Natural killer cell (primary cell): ENCODE results near the gene GRHPR. TPM values are rescaled to one million over a fixed set of nuclear protein-coding genes. Genes with fewer than 3 reads are reported as not detected.
"Not testable (repeated sequence)": the region's sequence is repeated elsewhere in the genome, so short reads cannot be mapped to it uniquely, and the experiment has no call there.

Experiments used
- ATAC-seq, 3 donors: fragments of 150-1000 bp in 2 of 3; fragments of 200-7000 bp in 1 of 3; cut with Tn5 transposase; 1 replicate in 1 of 3; 2 replicates in 2 of 3; pipeline ENCODE4 v1.10.0; 2021; ENCODE audit warnings: mild to moderate bottlenecking in 2 of 3, moderate library complexity in 2 of 3
- DNase-seq, 2 donors: peaks; one replicate each; pipeline versions ENCODE4 v3.0.0 to v3.0.0-alpha.2; 2013 to 2021; ENCODE audit warnings: mixed read lengths in 1 of 2
- H3K27ac ChIP-seq: one replicate; pipeline ENCODE4 v1.5.1; 2013; ENCODE audit warnings: mild to moderate bottlenecking, low read length
- H3K27me3 ChIP-seq: one replicate; pipeline ENCODE4 v1.6.1; 2013; ENCODE audit warnings: low read length; ENCODE audit not compliant: control insufficient read depth, insufficient read depth
- H3K36me3 ChIP-seq: one replicate; pipeline ENCODE4 v1.6.1; 2013; ENCODE audit warnings: low read length; ENCODE audit not compliant: control insufficient read depth, insufficient read depth
- H3K4me1 ChIP-seq: one replicate; pipeline ENCODE4 v1.6.1; 2013; ENCODE audit warnings: low read length; ENCODE audit not compliant: control insufficient read depth, insufficient read depth
- H3K4me3 ChIP-seq: one replicate; pipeline ENCODE4 v1.5.1; 2013; ENCODE audit warnings: low read length
- H3K9me3 ChIP-seq: one replicate; pipeline ENCODE4 v1.6.1; 2013; ENCODE audit warnings: low read length; ENCODE audit not compliant: control insufficient read depth, insufficient read depth
- H3K27ac Mint-ChIP-seq, 2 donors: one replicate each; pipeline ENCODE4 v1.8.0; 2022; ENCODE audit warnings: mild to moderate bottlenecking in 2 of 2, mixed read lengths in 2 of 2, moderate library complexity in 1 of 2
- H3K27me3 Mint-ChIP-seq, 2 donors: one replicate each; pipeline ENCODE4 v1.8.0; 2022; ENCODE audit warnings: low read depth in 2 of 2, mixed read lengths in 2 of 2
- H3K36me3 Mint-ChIP-seq: one replicate; pipeline ENCODE4 v1.8.0; 2022; ENCODE audit warnings: mixed read lengths
- H3K4me1 Mint-ChIP-seq, 2 donors: one replicate each; pipeline ENCODE4 v1.8.0; 2022; ENCODE audit warnings: mixed read lengths in 2 of 2
- H3K4me3 Mint-ChIP-seq: one replicate; pipeline ENCODE4 v1.8.0; 2022; ENCODE audit warnings: mild to moderate bottlenecking, moderate library complexity, mixed read lengths
- H3K9me3 Mint-ChIP-seq, 2 donors: one replicate each; pipeline ENCODE4 v1.8.0; 2022; ENCODE audit warnings: mixed read lengths in 2 of 2
- WGBS: methylation state at CpG from one replicate; pipeline ENCODE4 v1.1.7; 2013; ENCODE audit warnings: missing lambda C conversion rate; ENCODE audit not compliant: insufficient coverage; 5-methylcytosine and 5-hydroxymethylcytosine counted together
- intact Hi-C: fragments of 100-400 bp; cut with micrococcal nuclease; formaldehyde crosslinking; loops from one replicate; pipeline ENCODE4 v1.14.2; 2022
- total RNA-seq, 4 donors: library from RNA; stranded (reverse); fragments of 120-200 nt in 1 of 4; gene quantifications; one replicate each; pipeline versions ENCODE4 v1.2.3 to v1.2.4, GENCODE V29; 2013 to 2022
- TF ChIP-seq, protein P1 (sequence below): fragments of 200-600 bp; IDR thresholded peaks from one replicate; pipeline ENCODE4 v1.8.0; 2022; ENCODE audit warnings: antibody characterized with exemption

Gene GRHPR
- total RNA-seq, 3 donors from 2014 or later (not counting 1 experiment from before 2014, with no cell fraction given), result 38.1 to 55.6 (median 41.1) TPM

DNA sequence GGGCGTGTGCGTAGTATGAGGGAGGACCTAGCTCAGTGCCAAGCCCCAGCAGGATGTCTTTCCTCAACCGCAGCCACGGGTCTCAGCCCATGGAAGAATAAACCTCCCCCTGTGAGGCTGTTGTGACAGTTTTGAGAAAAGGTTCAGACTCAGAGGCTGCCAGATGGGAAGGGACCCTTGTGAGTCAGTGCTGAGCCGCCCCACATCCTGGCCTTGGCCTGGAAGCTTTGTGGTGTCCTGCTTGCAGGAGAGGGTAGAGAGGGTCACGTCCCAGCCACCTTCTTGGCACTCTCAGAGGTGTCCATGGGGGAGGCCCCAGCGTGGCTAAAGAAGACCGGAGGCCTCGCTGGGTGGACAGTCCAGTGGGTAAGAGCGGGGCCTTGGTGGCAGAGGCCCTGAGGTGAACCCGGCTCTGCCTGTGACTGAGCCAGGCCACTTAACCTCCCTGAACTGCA lies 2.8 kb downstream of the GRHPR start:
- Histone ChIP-seq H3K27ac (no peak overlapping the region), H3K36me3 (peaks cover 20% of the 10 kb centered on the region), H3K4me1 (peaks cover 22% of the 10 kb centered on the region), H3K9me3 (no peaks in the 10 kb centered on the region), H3K27me3 (no peaks in the 10 kb centered on the region), H3K4me3 (no peak overlapping the region)
- no peaks in the 10 kb centered on the region for H3K36me3 Mint-ChIP-seq
- ATAC-seq (no peak), DNase-seq (no peak)
- intact Hi-C loops, result no loop called here
- no peak overlapping the region for H3K4me3 Mint-ChIP-seq
- 93% methylated on average over 11 of the region's 11 CpGs for WGBS
- TF ChIP-seq, protein P1, sequence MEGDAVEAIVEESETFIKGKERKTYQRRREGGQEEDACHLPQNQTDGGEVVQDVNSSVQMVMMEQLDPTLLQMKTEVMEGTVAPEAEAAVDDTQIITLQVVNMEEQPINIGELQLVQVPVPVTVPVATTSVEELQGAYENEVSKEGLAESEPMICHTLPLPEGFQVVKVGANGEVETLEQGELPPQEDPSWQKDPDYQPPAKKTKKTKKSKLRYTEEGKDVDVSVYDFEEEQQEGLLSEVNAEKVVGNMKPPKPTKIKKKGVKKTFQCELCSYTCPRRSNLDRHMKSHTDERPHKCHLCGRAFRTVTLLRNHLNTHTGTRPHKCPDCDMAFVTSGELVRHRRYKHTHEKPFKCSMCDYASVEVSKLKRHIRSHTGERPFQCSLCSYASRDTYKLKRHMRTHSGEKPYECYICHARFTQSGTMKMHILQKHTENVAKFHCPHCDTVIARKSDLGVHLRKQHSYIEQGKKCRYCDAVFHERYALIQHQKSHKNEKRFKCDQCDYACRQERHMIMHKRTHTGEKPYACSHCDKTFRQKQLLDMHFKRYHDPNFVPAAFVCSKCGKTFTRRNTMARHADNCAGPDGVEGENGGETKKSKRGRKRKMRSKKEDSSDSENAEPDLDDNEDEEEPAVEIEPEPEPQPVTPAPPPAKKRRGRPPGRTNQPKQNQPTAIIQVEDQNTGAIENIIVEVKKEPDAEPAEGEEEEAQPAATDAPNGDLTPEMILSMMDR, result no peak
- peaks cover 18 to 20% of the 10 kb centered on the region in 2 donors for H3K4me1 Mint-ChIP-seq
- no peak overlapping the region for H3K27ac Mint-ChIP-seq
- no peaks in the 10 kb centered on the region for H3K9me3 Mint-ChIP-seq
- H3K27me3 Mint-ChIP-seq, result no peaks in the 10 kb centered on the region

DNA sequence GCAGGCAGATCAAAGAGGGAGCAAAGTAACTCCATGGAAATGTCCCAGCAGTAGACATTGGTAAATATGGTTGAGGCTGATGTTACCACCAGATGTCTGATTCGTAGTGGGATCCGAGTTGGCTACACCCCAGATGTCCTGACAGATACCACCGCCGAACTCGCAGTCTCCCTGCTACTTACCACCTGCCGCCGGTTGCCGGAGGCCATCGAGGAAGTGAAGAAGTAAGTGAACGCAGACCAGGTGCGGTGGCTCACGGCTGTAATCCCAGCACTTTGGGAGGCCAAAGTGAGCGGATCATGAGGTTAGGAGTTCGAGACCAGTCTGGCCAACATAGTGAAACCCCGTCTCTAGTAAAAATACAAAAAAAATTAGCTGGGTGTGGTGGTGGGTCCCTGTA lies 3.9 kb downstream of the GRHPR start:
- DNase-seq, H3K9me3 ChIP-seq, H3K4me3 Mint-ChIP-seq, intact Hi-C loops, H3K27me3 Mint-ChIP-seq, H3K36me3 Mint-ChIP-seq, H3K9me3 Mint-ChIP-seq, ATAC-seq, H3K4me3 ChIP-seq, H3K27ac Mint-ChIP-seq, H3K27ac ChIP-seq, H3K27me3 ChIP-seq: not testable (repeated sequence)
- H3K4me1 Mint-ChIP-seq, result peaks cover 18 to 20% of the 10 kb centered on the region in 2 donors
- 98% methylated on average over 15 of the region's 15 CpGs for WGBS
- H3K4me1 ChIP-seq, result peaks cover 22% of the 10 kb centered on the region
- H3K36me3 ChIP-seq, result peaks cover 24% of the 10 kb centered on the region

DNA sequence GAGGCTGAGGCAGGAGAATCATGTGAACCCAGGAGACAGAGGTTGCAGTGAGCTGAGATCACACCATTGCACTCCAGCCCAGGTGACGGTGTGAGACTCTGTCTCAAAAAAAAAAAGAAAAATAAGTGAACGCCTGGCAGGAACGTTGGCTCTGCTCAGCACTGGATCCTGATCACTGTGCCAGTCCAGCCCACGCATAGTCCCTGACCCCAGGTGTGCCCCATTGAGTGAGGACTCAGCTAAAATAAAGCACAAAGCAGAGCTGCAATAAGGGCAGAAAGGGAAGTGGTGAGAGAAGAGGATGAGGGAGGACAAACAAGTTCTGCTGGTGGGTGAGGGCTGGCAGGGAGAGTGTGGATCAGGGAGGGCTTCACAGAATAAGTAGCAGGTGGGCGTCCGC lies 4.3 kb downstream of the GRHPR start:
- H3K36me3 Mint-ChIP-seq, result no peaks in the 10 kb centered on the region

DNA sequence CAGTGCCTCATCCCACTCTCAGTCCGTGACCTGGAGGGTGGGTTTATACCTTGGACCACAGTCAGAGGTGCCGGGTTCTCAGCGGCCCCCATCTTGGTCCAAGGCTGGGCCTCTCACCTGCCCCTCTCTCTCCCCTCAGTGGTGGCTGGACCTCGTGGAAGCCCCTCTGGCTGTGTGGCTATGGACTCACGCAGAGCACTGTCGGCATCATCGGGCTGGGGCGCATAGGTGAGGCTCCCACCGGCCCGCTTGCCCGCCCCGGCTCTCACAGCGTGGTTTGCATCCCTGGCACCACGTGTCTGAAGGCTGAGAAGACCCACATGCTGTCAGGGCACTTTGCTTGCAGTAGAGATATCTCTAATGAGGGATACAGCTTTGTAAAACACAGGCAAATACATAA lies 5.8 kb downstream of the GRHPR start:
- ATAC-seq, result no peak
- Mint-ChIP-seq H3K9me3 (no peaks in the 10 kb centered on the region), H3K27me3 (no peaks in the 10 kb centered on the region), H3K27ac (no peak overlapping the region), H3K36me3 (no peaks in the 10 kb centered on the region), H3K4me3 (no peak overlapping the region), H3K4me1 (peaks cover 12 to 13% of the 10 kb centered on the region in 2 donors)
- Histone ChIP-seq H3K9me3 (no peaks in the 10 kb centered on the region), H3K27me3 (no peaks in the 10 kb centered on the region), H3K4me3 (no peak overlapping the region), H3K36me3 (peaks cover 24% of the 10 kb centered on the region), H3K27ac (no peak overlapping the region), H3K4me1 (peaks cover 19% of the 10 kb centered on the region)
- DNase-seq, result no peak
- TF ChIP-seq, protein P1, result no peak
- intact Hi-C loops, result no loop called here
- WGBS, result 94% methylated on average over 14 of the region's 14 CpGs

More for the DNA sequence above, 4.3 kb downstream of the GRHPR start:
- DNase-seq (no peak), ATAC-seq (no peak)
- H3K27me3 Mint-ChIP-seq, result no peaks in the 10 kb centered on the region
- no peak overlapping the region for H3K27ac Mint-ChIP-seq
- no peak overlapping the region for H3K4me3 ChIP-seq
- peaks cover 17 to 19% of the 10 kb centered on the region in 2 donors for H3K4me1 Mint-ChIP-seq
- H3K27me3 ChIP-seq, result no peaks in the 10 kb centered on the region
- TF ChIP-seq, protein P1, result no peak
- intact Hi-C loops, result no loop called here
- peaks cover 24% of the 10 kb centered on the region for H3K36me3 ChIP-seq
- WGBS, result 93% methylated on average over 6 of the region's 6 CpGs
- H3K9me3 ChIP-seq, result no peaks in the 10 kb centered on the region
- peaks cover 21% of the 10 kb centered on the region for H3K4me1 ChIP-seq
- no peak overlapping the region for H3K27ac ChIP-seq
- no peaks in the 10 kb centered on the region for H3K9me3 Mint-ChIP-seq
- H3K4me3 Mint-ChIP-seq, result no peak overlapping the region
